ENCODE measurements around the gene TNNC2. TPM values are rescaled to one million over a fixed set of nuclear protein-coding genes. Genes with fewer than 3 reads are reported as not detected.
"Not testable (repeated sequence)": the region's sequence is repeated elsewhere in the genome, so short reads cannot be mapped to it uniquely, and the experiment has no call there.

TNNC2 gene
- total and polyA plus RNA-seq, 9 of the 15 experiments (the other 6 are each of a cell fraction or from before 2014, with no cell fraction given), result not detected

DNA sequence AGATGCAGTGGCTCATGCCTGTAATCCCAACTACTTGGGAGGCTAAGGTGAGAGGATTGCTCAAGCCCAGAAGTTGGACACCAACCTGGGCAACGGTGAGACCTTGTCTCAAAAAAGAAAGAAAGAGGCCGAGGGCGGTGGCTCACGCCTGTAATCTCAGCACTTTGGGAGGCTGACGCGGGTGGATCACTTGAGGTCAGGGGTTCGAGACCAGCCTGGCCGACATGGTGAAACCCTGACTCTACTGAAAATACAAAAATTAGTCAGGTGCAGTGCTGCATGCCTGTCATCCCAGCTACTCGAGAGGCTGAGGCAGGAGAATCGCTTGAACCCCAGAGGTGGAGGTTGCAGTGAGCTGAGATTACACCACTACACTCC lies 47.0 kb upstream of the TNNC2 start:
- CTCF ChIA-PET (ENCODE audit: low intra/inter-chr PET ratio), result not testable (repeated sequence)

GRCh38 chr20:45873409-45874103 lies 46.4 kb upstream of the TNNC2 start:
- H3K4me1 ChIP-seq (replicated peaks in 1 of 2; ENCODE audit: control insufficient read depth in 2 of 2, insufficient read depth in 2 of 2, low read length in 2 of 2), result peaks cover 18 to 19% of the 10 kb centered on the region in 2 experiments
- H3K4me2 ChIP-seq (ENCODE audit: insufficient read depth, low read length), result no peak overlapping the region
- H3K9me3 ChIP-seq (replicated peaks; ENCODE audit: control insufficient read depth, insufficient read depth, low read depth, low read length), result no peaks in the 10 kb centered on the region
- in situ Hi-C loops (cut with MboI), result no loop called here
- H2AFZ ChIP-seq (ENCODE audit: low read depth, low read length), result no peak overlapping the region
- H3K79me2 ChIP-seq (ENCODE audit: control insufficient read depth, insufficient read depth, low read length), result no peaks in the 10 kb centered on the region
- no peak overlapping the region for H3K27ac ChIP-seq (ENCODE audit: extremely low read depth, low read depth, low read length)
- ChIA-PET POLR2A (interaction anchor here (0.7 to 1.4 kb wide), 3 partner anchors 11 to 61 kb away, joined by 3 to 7 read pairs (median 3); partner anchors contain the start of gene PCIF1), CTCF (ENCODE audit: low intra/inter-chr PET ratio) (no interaction called here)
- intact Hi-C loops (cut with micrococcal nuclease), result no loop called here
- 0% methylated on average over 1 of the region's 1 CpG for WGBS (ENCODE audit: insufficient coverage, low coverage, missing lambda C conversion rate)
- DNase-seq (ENCODE audit: extremely low read depth in 1 of 4, low spot score in 3 of 4) (no peak), FAIRE-seq (peak; percentile 6), ATAC-seq (no peak)
- no TSS peak for BruUV-seq (replicated peaks)
- no peaks in the 10 kb centered on the region for H4K20me1 ChIP-seq (replicated peaks; ENCODE audit: control insufficient read depth, insufficient read depth, low read length)
- no peak overlapping the region for H3K4me3 ChIP-seq
- H3K27me3 ChIP-seq (ENCODE audit: control insufficient read depth in 2 of 2, insufficient read depth in 2 of 2, low read length in 2 of 2), result no peaks in the 10 kb centered on the region
- no peaks in the 10 kb centered on the region for H3K9me1 ChIP-seq (ENCODE audit: control insufficient read depth, insufficient read depth, low read length)
- H3K36me3 ChIP-seq (ENCODE audit: control insufficient read depth, insufficient read depth, low read length), result no peaks in the 10 kb centered on the region; the same call in 1 of the 3 replicates
- no peak overlapping the region for H3K9ac ChIP-seq (ENCODE audit: insufficient read depth in 1 of 2, low read depth in 2 of 2, low read length in 2 of 2)
- no peak for TF ChIP-seq XRCC4 (IDR thresholded peaks at IDR 0.05; ENCODE audit: extremely low read depth, insufficient read depth, insufficient read length)
- 0 out of 2 replicates have a peak, but pooled peaks have one; percentile 12 for TF ChIP-seq NCOR1 (IDR thresholded peaks at IDR 0.05)
- TF ChIP-seq KLF13 (tag; IDR thresholded peaks at IDR 0.05; ENCODE audit: borderline replicate concordance, low read depth), result no peak
- peak; percentile 73 for TF ChIP-seq CBFA2T3 (IDR thresholded peaks at IDR 0.05)

More for the DNA sequence above, 47.0 kb upstream of the TNNC2 start:
- BruUV-seq (replicated peaks); H3K27ac ChIP-seq (ENCODE audit: extremely low read depth, low read depth, low read length); in situ Hi-C loops (cut with MboI); H3K9me3 ChIP-seq (replicated peaks; ENCODE audit: control insufficient read depth, insufficient read depth, low read depth, low read length); H3K4me3 ChIP-seq; H4K20me1 ChIP-seq (replicated peaks; ENCODE audit: control insufficient read depth, insufficient read depth, low read length); H2AFZ ChIP-seq (ENCODE audit: low read depth, low read length); FAIRE-seq; ATAC-seq; intact Hi-C loops (cut with micrococcal nuclease); H3K27me3 ChIP-seq (ENCODE audit: control insufficient read depth in 2 of 2, insufficient read depth in 2 of 2, low read length in 2 of 2); H3K36me3 ChIP-seq (ENCODE audit: control insufficient read depth, insufficient read depth, low read length); H3K9me1 ChIP-seq (ENCODE audit: control insufficient read depth, insufficient read depth, low read length); DNase-seq (ENCODE audit: extremely low read depth in 1 of 4, low spot score in 3 of 4); H3K9ac ChIP-seq (ENCODE audit: insufficient read depth in 1 of 2, low read depth in 2 of 2, low read length in 2 of 2); H3K4me2 ChIP-seq (ENCODE audit: insufficient read depth, low read length); H3K79me2 ChIP-seq (ENCODE audit: control insufficient read depth, insufficient read depth, low read length): not testable (repeated sequence)
- 0 out of 4 replicates have a peak, but pooled peaks of 1 of the 2 experiments have one; percentile 18 for TF ChIP-seq KDM1A (IDR thresholded peaks at IDR 0.05)
- peak; percentile 64 for TF ChIP-seq ADNP (tag; IDR thresholded peaks at IDR 0.05)
- peak; percentile 33; the same call in 1 of the 2 replicates for TF ChIP-seq CEBPB (tag; IDR thresholded peaks at IDR 0.05)
- POLR2A ChIA-PET, result interaction anchor here (0.7 to 1.6 kb wide), 4 partner anchors 10 to 60 kb away, joined by 3 to 7 read pairs (median 4); partner anchors contain the start of gene PCIF1
- 15% methylated on average over 9 of the region's 10 CpGs for whole genome bisulfite sequencing (ENCODE audit: insufficient coverage, low coverage, missing lambda C conversion rate)
- H3K4me1 ChIP-seq (replicated peaks in 1 of 2; ENCODE audit: control insufficient read depth in 2 of 2, insufficient read depth in 2 of 2, low read length in 2 of 2), result peaks cover 19 to 24% of the 10 kb centered on the region in 2 experiments

Data from K562 (cell line).